Measurements from ENCODE around the gene NCOR1.

DNA sequence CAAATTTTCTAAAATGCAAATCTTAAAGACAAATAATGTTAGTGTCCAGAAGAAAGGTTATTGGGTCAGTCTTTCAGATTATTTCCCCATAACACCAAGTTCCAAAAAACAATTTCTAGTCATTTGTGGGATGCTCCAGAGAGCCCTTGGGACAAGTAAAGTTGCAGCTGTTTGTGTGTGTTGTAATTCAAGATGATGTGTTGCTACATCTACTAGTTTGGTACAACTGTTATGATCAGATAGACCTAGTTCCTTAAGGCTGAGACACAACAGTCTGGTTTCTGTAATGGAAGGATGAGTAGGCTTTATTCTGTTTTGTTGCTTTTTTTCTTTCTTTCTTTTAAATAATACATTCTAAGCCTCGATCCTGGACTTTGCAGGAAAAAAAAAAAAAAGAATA is 43.6 kb upstream of the NCOR1 start:
- no peak for TF ChIP-seq TSHZ2 (CRISPR knock-in tag; IDR thresholded peaks at IDR 0.05)
- TF ChIP-seq, protein P1, sequence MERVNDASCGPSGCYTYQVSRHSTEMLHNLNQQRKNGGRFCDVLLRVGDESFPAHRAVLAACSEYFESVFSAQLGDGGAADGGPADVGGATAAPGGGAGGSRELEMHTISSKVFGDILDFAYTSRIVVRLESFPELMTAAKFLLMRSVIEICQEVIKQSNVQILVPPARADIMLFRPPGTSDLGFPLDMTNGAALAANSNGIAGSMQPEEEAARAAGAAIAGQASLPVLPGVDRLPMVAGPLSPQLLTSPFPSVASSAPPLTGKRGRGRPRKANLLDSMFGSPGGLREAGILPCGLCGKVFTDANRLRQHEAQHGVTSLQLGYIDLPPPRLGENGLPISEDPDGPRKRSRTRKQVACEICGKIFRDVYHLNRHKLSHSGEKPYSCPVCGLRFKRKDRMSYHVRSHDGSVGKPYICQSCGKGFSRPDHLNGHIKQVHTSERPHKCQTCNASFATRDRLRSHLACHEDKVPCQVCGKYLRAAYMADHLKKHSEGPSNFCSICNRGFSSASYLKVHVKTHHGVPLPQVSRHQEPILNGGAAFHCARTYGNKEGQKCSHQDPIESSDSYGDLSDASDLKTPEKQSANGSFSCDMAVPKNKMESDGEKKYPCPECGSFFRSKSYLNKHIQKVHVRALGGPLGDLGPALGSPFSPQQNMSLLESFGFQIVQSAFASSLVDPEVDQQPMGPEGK (CRISPR knock-in tag; IDR thresholded peaks at IDR 0.05; ENCODE audit: borderline replicate concordance), result no peak
- TF ChIP-seq RARB (CRISPR knock-in tag; IDR thresholded peaks at IDR 0.05), result no peak
- TF ChIP-seq CSRNP3 (CRISPR knock-in tag; IDR thresholded peaks at IDR 0.05), result no peak
- no peak for TF ChIP-seq CSDC2 (CRISPR knock-in tag; IDR thresholded peaks at IDR 0.05)
- no peak for TF ChIP-seq ISL1 (CRISPR knock-in tag; IDR thresholded peaks at IDR 0.05)
- TF ChIP-seq ZFP30 (CRISPR knock-in tag; IDR thresholded peaks at IDR 0.05), result no peak
- TF ChIP-seq ZFP3 (CRISPR knock-in tag; IDR thresholded peaks at IDR 0.05), result no peak

Data from SK-N-SH treated with all-trans-retinoic acid at 6 μM for 48 hours (cell line).